ENCODE results near the gene CDHR2.

CDHR2 gene

DNA sequence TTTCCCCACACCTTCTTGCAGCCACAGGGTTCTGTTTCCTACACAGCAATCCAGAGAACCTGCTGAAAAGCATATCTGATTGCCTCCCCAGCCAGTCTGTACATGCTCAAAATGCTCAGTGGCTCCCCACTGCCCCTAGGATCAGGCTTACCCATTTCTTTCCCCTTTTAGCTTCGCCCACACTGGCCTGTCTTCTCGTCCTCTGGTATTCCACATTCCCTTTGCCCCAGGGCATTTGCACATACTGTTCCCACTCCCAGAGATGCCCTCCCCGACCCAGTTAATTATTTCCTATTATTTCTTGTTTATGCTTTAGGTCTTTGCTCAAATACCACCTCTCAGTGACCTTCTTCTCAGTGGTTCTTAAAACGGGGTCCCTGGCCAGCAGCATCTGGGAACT lies 91.5 kb downstream of the CDHR2 start:
- no peak for DNase-seq (ENCODE audit: low spot score)

DNA sequence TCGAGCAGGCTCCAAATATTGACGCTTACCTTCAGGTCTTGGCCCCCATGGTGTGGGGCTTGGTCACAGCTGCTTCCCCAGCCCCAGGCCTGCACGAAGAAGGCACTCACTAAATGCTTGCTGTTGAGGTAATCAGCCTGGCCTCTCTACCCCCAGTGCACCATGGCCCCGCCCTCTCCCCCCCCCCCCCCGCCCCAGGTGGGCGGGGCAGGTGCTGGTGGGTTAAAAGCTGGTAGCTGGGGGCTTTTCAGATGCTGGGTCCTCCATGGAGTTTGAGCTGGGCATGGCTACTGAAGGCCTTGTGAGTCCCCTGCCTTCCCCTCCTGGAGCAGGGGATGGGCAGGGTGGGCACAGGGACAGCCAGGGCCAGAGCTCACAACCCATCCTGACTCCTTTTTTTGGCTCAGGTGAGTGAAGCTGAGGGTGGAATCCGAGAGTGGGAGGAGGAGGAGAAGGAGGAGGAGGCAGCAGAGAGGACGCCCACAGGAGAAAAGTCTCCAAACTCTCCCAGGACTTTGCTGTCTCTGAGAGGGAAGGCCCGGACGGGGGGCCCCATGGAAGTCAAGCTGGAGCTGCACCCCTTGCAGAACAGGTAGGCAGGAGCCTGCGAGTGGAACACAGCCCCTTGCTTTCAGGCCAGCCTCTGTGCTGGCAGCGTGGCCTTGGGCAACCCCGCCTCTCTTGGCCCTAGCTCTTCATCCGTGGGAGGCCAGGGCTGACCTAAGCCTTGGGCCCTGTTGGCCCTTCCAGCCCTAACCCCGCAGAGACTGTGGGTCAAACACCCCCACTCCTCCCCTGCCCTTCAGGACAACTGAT lies 93.7 kb downstream of the CDHR2 start:
- no peak for DNase-seq (ENCODE audit: low spot score)

DNA sequence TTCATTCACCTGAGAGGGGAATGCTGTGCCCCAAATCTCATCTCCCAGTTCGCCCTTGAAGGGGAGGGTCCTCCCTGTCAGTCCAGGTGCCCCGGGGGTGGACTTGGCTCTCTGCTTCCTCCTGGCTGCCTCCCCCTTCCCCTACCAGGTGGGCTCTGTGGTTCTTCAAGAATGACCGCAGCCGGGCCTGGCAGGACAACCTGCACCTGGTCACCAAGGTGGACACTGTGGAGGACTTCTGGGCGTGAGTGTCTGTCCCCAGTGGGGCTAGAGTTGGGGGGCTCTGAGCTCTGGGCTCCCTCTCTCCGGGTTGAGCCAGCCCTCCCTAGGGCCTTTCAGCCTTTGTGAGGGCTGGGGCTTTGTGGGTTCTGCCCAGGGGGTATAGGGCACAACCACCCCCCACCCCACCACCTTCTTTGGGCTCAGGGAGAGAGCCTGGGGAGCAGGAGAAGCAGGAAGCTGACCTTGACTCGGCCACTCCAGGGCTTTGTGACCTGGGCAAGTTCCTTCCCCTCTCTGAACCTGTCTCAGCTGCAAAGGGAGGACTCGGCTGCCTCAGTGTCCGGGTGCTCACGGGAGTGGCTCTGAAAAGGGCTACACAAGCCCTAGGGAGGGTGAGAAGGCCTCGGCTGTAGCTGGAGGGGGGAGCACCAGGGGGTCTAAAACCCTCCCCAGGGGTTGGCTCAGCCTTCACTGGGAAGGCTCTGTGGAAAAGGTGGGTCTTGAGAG lies 94.5 kb downstream of the CDHR2 start:
- no peak for DNase-seq (ENCODE audit: low spot score)

DNA sequence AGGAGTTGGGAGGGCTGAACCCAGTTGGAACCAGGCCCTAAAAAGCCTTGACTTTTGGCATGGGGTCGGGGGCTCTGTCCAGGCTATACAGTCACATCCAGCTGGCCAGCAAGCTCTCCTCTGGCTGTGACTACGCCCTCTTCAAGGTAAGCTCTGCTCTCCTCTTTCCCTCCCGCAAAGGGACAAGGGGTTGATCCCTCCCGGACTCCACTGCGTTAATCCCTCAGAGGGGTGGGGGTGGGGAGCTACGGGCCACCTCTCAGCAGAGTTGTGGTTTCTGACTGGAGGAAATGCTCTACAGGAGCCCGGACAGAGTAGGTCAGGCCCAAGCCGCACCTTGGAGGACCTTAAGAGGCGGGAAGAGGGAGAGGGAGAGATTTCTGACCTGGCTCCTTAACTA lies 95.2 kb downstream of the CDHR2 start:
- no peak for DNase-seq (ENCODE audit: low spot score)

DNA sequence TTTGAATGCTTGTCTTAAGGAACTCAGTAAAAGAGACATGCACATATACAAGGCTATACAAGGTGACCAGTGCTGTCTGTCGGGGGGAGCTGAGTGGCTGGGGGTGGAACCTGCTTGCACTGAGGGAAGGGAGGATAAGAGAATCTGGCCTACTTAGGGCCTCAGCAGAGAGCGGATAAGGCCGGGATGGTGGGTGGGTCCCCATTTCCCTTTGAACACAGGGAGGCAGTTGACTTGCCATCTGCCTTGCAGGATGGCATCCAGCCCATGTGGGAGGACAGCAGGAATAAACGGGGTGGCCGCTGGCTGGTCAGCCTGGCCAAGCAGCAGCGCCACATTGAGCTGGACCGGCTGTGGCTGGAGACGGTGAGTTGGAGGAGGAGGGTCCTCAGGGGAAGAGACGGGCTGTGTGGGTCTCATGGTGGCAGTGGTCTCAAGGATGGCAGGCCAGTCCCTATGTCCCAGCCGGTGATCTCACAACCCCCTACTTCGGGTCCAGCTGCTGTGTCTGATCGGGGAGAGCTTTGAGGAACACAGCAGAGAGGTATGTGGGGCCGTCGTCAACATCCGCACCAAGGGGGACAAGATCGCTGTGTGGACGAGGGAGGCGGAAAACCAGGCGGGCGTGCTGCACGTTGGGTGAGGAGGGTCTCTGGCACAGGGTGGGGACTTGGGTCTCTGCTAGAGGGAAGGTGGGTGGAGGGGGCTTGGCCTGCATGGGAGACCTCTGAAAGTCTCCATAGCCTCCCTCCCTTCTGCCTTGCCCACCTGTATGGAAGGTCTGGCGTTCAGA lies 95.9 kb downstream of the CDHR2 start:
- DNase-seq (ENCODE audit: low spot score), result no peak
